Thoracic aorta (tissue), 2 donors: ENCODE measurements around the gene BLM. TPM values are rescaled to one million over a fixed set of nuclear protein-coding genes. Genes with fewer than 3 reads are reported as not detected.

Experiments used
- ATAC-seq: fragments of 150-250 bp; one replicate; pipeline ENCODE4 v1.8.0; 2017; ENCODE audit warnings: low read depth; ENCODE audit not compliant: insufficient number of reproducible peaks, low FRiP score
- DNase-seq: peaks from one replicate; pipeline ENCODE4 v3.0.0-alpha.2; 2020; ENCODE audit warnings: low spot score
- H3K27ac ChIP-seq, 2 donors: fragments of 200-600 bp; sonication (generic); 1 replicate in 1 of 2; 2 replicates in 1 of 2; pipeline ENCODE4 v1.5.1; 2016; ENCODE audit warnings: mild to moderate bottlenecking in 2 of 2, moderate library complexity in 2 of 2
- H3K27me3 ChIP-seq: fragments of 200-600 bp; sonication (generic); replicated peaks from 2 replicates; pipeline ENCODE4 v1.6.0; 2016; ENCODE audit warnings: mild to moderate bottlenecking; ENCODE audit not compliant: insufficient read depth
- H3K36me3 ChIP-seq: fragments of 200-600 bp; sonication (generic); one replicate; pipeline ENCODE4 v1.5.1; 2016
- H3K4me1 ChIP-seq, 2 donors: fragments of 200-600 bp; sonication (generic); 1 replicate in 1 of 2; 2 replicates in 1 of 2; pipeline versions ENCODE4 v1.5.1 to v1.6.0; 2016; ENCODE audit warnings: low read depth in 2 of 2, mild to moderate bottlenecking in 1 of 2; ENCODE audit not compliant: control insufficient read depth in 1 of 2
- H3K4me3 ChIP-seq: fragments of 200-600 bp; sonication (generic); 2 replicates; pipeline ENCODE4 v1.5.1; 2016; ENCODE audit warnings: mild to moderate bottlenecking
- H3K9me3 ChIP-seq: fragments of 200-600 bp; sonication (generic); 2 replicates; pipeline ENCODE4 v1.5.1; 2016
- total RNA-seq, 2 donors: library from RNA; depleted of rRNA; stranded (reverse); fragments of >200 nt; gene quantifications; one replicate each; pipeline versions ENCODE4 v1.1.0 to v1.2.3, GENCODE V29; 2016
- TF ChIP-seq, protein P1 (sequence below): fragments of 200-600 bp; sonication (generic); IDR thresholded peaks from one replicate; pipeline ENCODE4 v1.5.1; 2019; ENCODE audit warnings: antibody characterized with exemption

The BLM gene
- total RNA-seq, 2 donors from 2014 or later, result 0.49 to 0.81 TPM

- Histone ChIP-seq H3K4me3 (no peak overlapping the region), H3K4me1 (no peaks in the 10 kb centered on the region), H3K9me3 (no peaks in the 10 kb centered on the region), H3K36me3 (no peaks in the 10 kb centered on the region), H3K27ac (no peak overlapping the region), H3K27me3 (no peaks in the 10 kb centered on the region)
- TF ChIP-seq, protein P1, sequence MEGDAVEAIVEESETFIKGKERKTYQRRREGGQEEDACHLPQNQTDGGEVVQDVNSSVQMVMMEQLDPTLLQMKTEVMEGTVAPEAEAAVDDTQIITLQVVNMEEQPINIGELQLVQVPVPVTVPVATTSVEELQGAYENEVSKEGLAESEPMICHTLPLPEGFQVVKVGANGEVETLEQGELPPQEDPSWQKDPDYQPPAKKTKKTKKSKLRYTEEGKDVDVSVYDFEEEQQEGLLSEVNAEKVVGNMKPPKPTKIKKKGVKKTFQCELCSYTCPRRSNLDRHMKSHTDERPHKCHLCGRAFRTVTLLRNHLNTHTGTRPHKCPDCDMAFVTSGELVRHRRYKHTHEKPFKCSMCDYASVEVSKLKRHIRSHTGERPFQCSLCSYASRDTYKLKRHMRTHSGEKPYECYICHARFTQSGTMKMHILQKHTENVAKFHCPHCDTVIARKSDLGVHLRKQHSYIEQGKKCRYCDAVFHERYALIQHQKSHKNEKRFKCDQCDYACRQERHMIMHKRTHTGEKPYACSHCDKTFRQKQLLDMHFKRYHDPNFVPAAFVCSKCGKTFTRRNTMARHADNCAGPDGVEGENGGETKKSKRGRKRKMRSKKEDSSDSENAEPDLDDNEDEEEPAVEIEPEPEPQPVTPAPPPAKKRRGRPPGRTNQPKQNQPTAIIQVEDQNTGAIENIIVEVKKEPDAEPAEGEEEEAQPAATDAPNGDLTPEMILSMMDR, result no peak
- DNase-seq, result no peak
- no peak for ATAC-seq
Observed at GRCh38 chr15:90851114-90851513, 134.0 kb downstream of the BLM start.

- Histone ChIP-seq H3K27ac (no peak overlapping the region), H3K4me1 (no peaks in the 10 kb centered on the region), H3K36me3 (no peaks in the 10 kb centered on the region), H3K27me3 (no peaks in the 10 kb centered on the region), H3K9me3 (no peaks in the 10 kb centered on the region), H3K4me3 (no peak overlapping the region)
- ATAC-seq, result no peak
- TF ChIP-seq, protein P1, result no peak
- DNase-seq, result no peak
Observed at GRCh38 chr15:90851940-90852339, 134.8 kb downstream of the BLM start.

GRCh38 chr15:90855139-90855538, 138.0 kb downstream of the BLM start:
- no peaks in the 10 kb centered on the region for H3K4me1 ChIP-seq
- H3K27me3 ChIP-seq, result no peaks in the 10 kb centered on the region
- H3K36me3 ChIP-seq, result no peaks in the 10 kb centered on the region
- H3K27ac ChIP-seq, result no peak overlapping the region
- no peaks in the 10 kb centered on the region for H3K9me3 ChIP-seq
- TF ChIP-seq, protein P1, result no peak
- DNase-seq (no peak), ATAC-seq (no peak)
- H3K4me3 ChIP-seq, result no peak overlapping the region

- ATAC-seq, result no peak
- Histone ChIP-seq H3K36me3 (no peaks in the 10 kb centered on the region), H3K9me3 (no peaks in the 10 kb centered on the region), H3K4me1 (no peaks in the 10 kb centered on the region), H3K4me3 (no peak overlapping the region), H3K27me3 (no peaks in the 10 kb centered on the region), H3K27ac (no peak overlapping the region)
- TF ChIP-seq, protein P1, result no peak
- no peak for DNase-seq
Observed at GRCh38 chr15:90857337-90857736, 140.2 kb downstream of the BLM start.

DNA sequence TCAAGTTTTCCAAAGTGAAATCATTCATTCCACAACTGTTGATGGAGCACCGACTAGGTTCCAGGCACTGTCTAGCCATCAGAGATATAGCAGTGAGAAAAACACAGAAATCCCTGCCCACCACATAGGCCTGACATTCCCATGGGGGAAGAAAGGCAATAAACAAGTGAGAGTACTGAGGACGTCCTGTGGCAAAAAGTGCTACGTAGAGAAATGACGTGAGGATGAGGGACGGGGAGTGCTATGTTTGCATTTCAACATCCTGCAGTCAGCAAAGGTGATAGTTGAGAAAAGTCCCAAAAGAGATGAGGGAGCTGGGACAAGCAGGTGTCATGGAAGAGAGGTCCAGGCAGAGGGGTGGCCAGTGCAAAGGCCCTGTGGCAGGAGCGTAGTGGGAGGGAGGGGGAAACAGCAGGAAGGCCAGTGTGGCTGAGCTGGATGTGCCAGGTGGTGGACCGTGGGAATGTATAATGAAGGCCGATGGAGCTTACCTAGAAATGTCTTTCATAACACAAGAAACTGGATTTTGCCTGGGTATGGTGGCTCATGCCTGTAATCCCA, 140.8 kb downstream of the BLM start:
- TF ChIP-seq, protein P1, result no peak
- no peak for DNase-seq
- no peaks in the 10 kb centered on the region for H3K36me3 ChIP-seq

More for the DNA sequence above, 140.8 kb downstream of the BLM start:
- ATAC-seq, result no peak
- no peaks in the 10 kb centered on the region for H3K27me3 ChIP-seq
- H3K4me3 ChIP-seq, result no peak overlapping the region
- no peaks in the 10 kb centered on the region for H3K4me1 ChIP-seq
- H3K9me3 ChIP-seq, result no peaks in the 10 kb centered on the region
- H3K27ac ChIP-seq, result no peak overlapping the region
